ENCODE data around the gene ENDOV. TPM values are rescaled to one million over a fixed set of nuclear protein-coding genes. Genes with fewer than 3 reads are reported as not detected.
"Not testable (repeated sequence)": the region's sequence is repeated elsewhere in the genome, so short reads cannot be mapped to it uniquely, and the experiment has no call there.

The ENDOV gene
- total and polyA plus RNA-seq, 2 of the 13 experiments (the other 11 are each of a cell fraction or from before 2014, with no cell fraction given): 15.1 to 17.1 TPM

DNA sequence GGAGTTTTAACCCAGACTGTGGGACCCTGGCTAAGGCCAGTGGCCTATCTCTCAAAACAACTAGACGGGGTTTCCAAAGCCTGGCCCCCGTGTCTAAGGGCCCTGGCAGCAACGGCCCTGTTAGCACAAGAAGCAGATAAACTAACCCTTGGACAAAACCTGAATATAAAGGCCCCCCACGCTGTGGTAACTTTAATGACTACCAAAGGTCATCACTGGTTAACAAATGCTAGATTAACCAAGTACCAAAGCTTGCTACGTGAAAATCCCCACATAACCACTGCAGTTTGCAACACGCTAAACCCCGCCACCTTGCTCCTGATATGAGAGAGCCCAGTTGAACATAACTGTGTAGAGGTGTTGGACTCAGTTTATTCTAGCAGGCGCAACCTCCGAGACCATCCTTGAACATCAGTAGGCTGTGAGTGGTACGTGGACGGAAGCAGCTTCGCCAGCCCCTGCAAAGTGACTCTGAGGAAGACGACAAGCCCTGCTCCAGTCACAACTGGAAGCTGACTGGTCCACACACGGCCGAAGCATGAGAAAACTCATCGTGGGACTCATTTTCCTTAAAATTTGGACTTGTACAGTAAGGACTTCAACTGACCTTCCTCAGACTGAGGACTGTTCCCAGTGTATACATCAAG, 4.4 kb upstream of the ENDOV start:
- H3K4me2 ChIP-seq (ENCODE audit: low read depth, low read length); H3K9me3 ChIP-seq (ENCODE audit: low read length); BruUV-seq (replicated peaks); H2AFZ ChIP-seq (ENCODE audit: low read length); ATAC-seq; H4K20me1 ChIP-seq (ENCODE audit: insufficient read depth, low read length); H3K4me3 ChIP-seq (replicated peaks in 1 of 3; ENCODE audit: insufficient read depth in 1 of 3, low read depth in 2 of 3, low read length in 3 of 3); H3K79me2 ChIP-seq (ENCODE audit: insufficient read depth, low read length); FAIRE-seq; intact Hi-C loops (cut with micrococcal nuclease; ENCODE audit: unreplicated experiment); H3K27ac ChIP-seq (ENCODE audit: extremely low read length, insufficient read depth, low read length); POLR2A ChIA-PET; H3K27me3 ChIP-seq (ENCODE audit: control insufficient read depth in 1 of 2, insufficient read depth in 2 of 2, low read length in 2 of 2); H3K36me3 ChIP-seq (replicated peaks in 1 of 2; ENCODE audit: control insufficient read depth in 1 of 2, insufficient read depth in 2 of 2, low read length in 2 of 2); H3K9ac ChIP-seq (ENCODE audit: insufficient read depth, low read depth, low read length); CTCF ChIA-PET (ENCODE audit: low intra/inter-chr PET ratio, low total read pairs); in situ Hi-C loops (cut with HindIII; ENCODE audit: extremely low pct_ligation_motif_present, low pct_unique_long_range_greater_than_20kb); DNase-seq (ENCODE audit: low spot score): not testable (repeated sequence)
- 67% methylated on average over 14 of the region's 16 CpGs for WGBS (ENCODE audit: low lambda C conversion rate)
- peaks cover 25% of the 10 kb centered on the region; the same call in 1 of the 2 replicates for H3K4me1 ChIP-seq (ENCODE audit: insufficient read depth, low read length)

DNA sequence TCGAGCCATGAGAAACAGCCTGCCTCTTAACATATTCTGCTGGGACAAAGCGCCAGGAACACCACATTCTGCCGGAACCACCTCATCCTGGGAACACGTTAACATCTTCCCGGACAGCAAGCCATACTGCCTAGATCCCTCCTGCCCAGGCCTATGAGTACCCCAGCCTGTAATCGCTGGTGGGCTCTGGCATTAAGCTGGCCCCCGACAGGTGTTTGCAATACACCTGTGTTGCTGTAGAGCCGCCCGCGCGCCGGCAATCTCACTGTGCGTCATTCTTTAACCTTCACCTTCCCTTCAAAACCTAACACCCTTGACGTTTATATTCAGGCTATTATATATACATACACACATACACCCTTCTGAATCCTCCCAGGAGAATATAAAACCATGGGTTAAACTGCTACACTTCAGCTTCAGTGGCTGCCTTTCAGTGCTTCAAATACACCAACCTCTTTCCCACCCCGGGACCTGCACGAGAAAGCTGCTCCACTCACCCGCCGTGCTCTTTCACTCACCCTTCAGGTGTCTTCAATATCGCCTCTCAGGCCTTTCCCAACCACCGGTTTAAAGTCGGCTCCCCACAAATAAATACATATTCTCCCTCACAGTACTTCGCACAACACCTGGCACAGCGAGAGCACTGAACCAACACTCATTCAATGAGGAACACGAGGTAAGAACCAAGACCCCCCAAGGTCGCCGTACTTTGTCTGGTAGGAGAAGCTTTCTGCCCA, 1.0 kb upstream of the ENDOV start:
- ATAC-seq (peak; percentile 20), FAIRE-seq (no peak)
- no peak overlapping the region for H3K27ac ChIP-seq (ENCODE audit: extremely low read length, insufficient read depth, low read length)

More for the DNA sequence above, 1.0 kb upstream of the ENDOV start:
- H3K4me3 ChIP-seq (replicated peaks in 1 of 3; ENCODE audit: insufficient read depth in 1 of 3, low read depth in 2 of 3, low read length in 3 of 3): peak overlapping the region; percentile 72 to 99 (median 90)
- peak overlapping the region; percentile 93 for H3K4me2 ChIP-seq (ENCODE audit: low read depth, low read length)
- H4K20me1 ChIP-seq (ENCODE audit: insufficient read depth, low read length): no peaks in the 10 kb centered on the region; the same call in 1 of the 2 replicates
- in situ Hi-C loops (cut with HindIII; ENCODE audit: extremely low pct_ligation_motif_present, low pct_unique_long_range_greater_than_20kb) (no loop called here), intact Hi-C loops (cut with micrococcal nuclease; ENCODE audit: unreplicated experiment) (no loop called here)
- H3K27me3 ChIP-seq (ENCODE audit: control insufficient read depth in 1 of 2, insufficient read depth in 2 of 2, low read length in 2 of 2): peaks cover 0 to 2% of the 10 kb centered on the region in 2 experiments; a peak in 3 of 5 replicates
- H2AFZ ChIP-seq (ENCODE audit: low read length): no peak overlapping the region
- TF ChIP-seq ZNF350 (CRISPR knock-in tag; IDR thresholded peaks at IDR 0.05; ENCODE audit: borderline replicate concordance, low read depth) (no peak), ZNF766 (CRISPR knock-in tag; IDR thresholded peaks at IDR 0.05; ENCODE audit: borderline replicate concordance) (0 out of 2 replicates have a peak, but pooled peaks have one; percentile 14), HCFC1 (IDR thresholded peaks at IDR 0.05; ENCODE audit: low read depth, low read length) (no peak), TEAD3 (CRISPR knock-in tag; optimal IDR thresholded peaks at IDR 0.05; ENCODE audit: borderline replicate concordance) (peak; percentile 7), ZNF777 (CRISPR knock-in tag; IDR thresholded peaks at IDR 0.05) (peak; percentile 10; the same call in 1 of the 2 replicates), ZNF337 (CRISPR knock-in tag; IDR thresholded peaks at IDR 0.05; ENCODE audit: borderline replicate concordance, low read depth) (0 out of 2 replicates have a peak, but pooled peaks have one; percentile 18), TEAD2 (CRISPR knock-in tag; IDR thresholded peaks at IDR 0.05) (no peak), SAP130 (CRISPR knock-in tag; IDR thresholded peaks at IDR 0.05; ENCODE audit: low read depth) (no peak)
- TF ChIP-seq, protein P1, sequence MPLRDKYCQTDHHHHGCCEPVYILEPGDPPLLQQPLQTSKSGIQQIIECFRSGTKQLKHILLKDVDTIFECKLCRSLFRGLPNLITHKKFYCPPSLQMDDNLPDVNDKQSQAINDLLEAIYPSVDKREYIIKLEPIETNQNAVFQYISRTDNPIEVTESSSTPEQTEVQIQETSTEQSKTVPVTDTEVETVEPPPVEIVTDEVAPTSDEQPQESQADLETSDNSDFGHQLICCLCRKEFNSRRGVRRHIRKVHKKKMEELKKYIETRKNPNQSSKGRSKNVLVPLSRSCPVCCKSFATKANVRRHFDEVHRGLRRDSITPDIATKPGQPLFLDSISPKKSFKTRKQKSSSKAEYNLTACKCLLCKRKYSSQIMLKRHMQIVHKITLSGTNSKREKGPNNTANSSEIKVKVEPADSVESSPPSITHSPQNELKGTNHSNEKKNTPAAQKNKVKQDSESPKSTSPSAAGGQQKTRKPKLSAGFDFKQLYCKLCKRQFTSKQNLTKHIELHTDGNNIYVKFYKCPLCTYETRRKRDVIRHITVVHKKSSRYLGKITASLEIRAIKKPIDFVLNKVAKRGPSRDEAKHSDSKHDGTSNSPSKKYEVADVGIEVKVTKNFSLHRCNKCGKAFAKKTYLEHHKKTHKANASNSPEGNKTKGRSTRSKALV (CRISPR knock-in tag; IDR thresholded peaks at IDR 0.05): peak; percentile 17; the same call in 1 of the 2 replicates
- TF ChIP-seq, protein P2, sequence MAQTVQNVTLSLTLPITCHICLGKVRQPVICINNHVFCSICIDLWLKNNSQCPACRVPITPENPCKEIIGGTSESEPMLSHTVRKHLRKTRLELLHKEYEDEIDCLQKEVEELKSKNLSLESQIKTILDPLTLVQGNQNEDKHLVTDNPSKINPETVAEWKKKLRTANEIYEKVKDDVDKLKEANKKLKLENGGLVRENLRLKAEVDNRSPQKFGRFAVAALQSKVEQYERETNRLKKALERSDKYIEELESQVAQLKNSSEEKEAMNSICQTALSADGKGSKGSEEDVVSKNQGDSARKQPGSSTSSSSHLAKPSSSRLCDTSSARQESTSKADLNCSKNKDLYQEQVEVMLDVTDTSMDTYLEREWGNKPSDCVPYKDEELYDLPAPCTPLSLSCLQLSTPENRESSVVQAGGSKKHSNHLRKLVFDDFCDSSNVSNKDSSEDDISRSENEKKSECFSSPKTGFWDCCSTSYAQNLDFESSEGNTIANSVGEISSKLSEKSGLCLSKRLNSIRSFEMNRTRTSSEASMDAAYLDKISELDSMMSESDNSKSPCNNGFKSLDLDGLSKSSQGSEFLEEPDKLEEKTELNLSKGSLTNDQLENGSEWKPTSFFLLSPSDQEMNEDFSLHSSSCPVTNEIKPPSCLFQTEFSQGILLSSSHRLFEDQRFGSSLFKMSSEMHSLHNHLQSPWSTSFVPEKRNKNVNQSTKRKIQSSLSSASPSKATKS (CRISPR knock-in tag; IDR thresholded peaks at IDR 0.05): 0 out of 2 replicates have a peak, but pooled peaks have one; percentile 0
- BruUV-seq (replicated peaks): no TSS peak
- ChIA-PET POLR2A (interaction anchor here (2.7 kb wide), 1 partner anchor 41 kb away, joined by 10 read pairs; no protein-coding TSS in a partner anchor), CTCF (ENCODE audit: low intra/inter-chr PET ratio, low total read pairs) (no interaction called here)
- H3K9me3 ChIP-seq (ENCODE audit: low read length): no peaks in the 10 kb centered on the region
- DNase-seq (ENCODE audit: low spot score): no peak
- peaks cover 5 to 15% of the 10 kb centered on the region in 2 experiments; a peak in 2 of 5 replicates for H3K36me3 ChIP-seq (replicated peaks in 1 of 2; ENCODE audit: control insufficient read depth in 1 of 2, insufficient read depth in 2 of 2, low read length in 2 of 2)
- H3K79me2 ChIP-seq (ENCODE audit: insufficient read depth, low read length): peaks cover 7% of the 10 kb centered on the region
- H3K4me1 ChIP-seq (ENCODE audit: insufficient read depth, low read length): peaks cover 41% of the 10 kb centered on the region
- H3K9ac ChIP-seq (ENCODE audit: insufficient read depth, low read depth, low read length): peak overlapping the region; percentile 92
- WGBS (ENCODE audit: low lambda C conversion rate): 15% methylated on average over 26 of the region's 26 CpGs
